Measurements from ENCODE around the gene ZFPL1. TPM values are rescaled to one million over a fixed set of nuclear protein-coding genes. Genes with fewer than 3 reads are reported as not detected.

ZFPL1 gene
- total and polyA plus RNA-seq, 10 of the 15 experiments (the other 5 are each of a cell fraction or from before 2014, with no cell fraction given) = 2.2 to 37.8 (median 27.0) TPM

DNA sequence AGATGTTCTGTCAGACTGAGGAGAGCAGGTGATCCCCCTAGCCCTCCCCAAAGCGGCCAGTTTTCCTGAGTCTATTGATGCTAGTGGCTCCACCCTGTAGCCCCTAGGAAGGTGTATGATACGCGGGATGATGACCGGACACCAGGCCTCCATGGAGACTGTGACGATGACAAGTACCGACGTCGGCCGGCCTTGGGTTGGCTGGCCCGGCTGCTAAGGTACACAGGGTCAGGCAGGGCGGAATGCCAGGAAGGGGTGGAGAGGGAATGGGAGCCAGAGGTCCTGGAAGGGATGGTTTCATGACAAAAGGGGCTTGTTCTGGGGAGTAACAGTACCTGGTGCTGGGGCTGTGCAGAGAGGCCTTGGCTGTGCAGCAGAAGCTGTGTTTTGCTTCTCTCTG is 3.2 kb downstream of the ZFPL1 start (continued):
- TF ChIP-seq, protein P1, sequence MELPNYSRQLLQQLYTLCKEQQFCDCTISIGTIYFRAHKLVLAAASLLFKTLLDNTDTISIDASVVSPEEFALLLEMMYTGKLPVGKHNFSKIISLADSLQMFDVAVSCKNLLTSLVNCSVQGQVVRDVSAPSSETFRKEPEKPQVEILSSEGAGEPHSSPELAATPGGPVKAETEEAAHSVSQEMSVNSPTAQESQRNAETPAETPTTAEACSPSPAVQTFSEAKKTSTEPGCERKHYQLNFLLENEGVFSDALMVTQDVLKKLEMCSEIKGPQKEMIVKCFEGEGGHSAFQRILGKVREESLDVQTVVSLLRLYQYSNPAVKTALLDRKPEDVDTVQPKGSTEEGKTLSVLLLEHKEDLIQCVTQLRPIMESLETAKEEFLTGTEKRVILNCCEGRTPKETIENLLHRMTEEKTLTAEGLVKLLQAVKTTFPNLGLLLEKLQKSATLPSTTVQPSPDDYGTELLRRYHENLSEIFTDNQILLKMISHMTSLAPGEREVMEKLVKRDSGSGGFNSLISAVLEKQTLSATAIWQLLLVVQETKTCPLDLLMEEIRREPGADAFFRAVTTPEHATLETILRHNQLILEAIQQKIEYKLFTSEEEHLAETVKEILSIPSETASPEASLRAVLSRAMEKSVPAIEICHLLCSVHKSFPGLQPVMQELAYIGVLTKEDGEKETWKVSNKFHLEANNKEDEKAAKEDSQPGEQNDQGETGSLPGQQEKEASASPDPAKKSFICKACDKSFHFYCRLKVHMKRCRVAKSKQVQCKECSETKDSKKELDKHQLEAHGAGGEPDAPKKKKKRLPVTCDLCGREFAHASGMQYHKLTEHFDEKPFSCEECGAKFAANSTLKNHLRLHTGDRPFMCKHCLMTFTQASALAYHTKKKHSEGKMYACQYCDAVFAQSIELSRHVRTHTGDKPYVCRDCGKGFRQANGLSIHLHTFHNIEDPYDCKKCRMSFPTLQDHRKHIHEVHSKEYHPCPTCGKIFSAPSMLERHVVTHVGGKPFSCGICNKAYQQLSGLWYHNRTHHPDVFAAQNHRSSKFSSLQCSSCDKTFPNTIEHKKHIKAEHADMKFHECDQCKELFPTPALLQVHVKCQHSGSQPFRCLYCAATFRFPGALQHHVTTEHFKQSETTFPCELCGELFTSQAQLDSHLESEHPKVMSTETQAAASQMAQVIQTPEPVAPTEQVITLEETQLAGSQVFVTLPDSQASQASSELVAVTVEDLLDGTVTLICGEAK (IDR thresholded peaks at IDR 0.05; ENCODE audit: borderline replicate concordance) = no peak
- no peak for TF ChIP-seq CHD4 (IDR thresholded peaks at IDR 0.05)

DNA sequence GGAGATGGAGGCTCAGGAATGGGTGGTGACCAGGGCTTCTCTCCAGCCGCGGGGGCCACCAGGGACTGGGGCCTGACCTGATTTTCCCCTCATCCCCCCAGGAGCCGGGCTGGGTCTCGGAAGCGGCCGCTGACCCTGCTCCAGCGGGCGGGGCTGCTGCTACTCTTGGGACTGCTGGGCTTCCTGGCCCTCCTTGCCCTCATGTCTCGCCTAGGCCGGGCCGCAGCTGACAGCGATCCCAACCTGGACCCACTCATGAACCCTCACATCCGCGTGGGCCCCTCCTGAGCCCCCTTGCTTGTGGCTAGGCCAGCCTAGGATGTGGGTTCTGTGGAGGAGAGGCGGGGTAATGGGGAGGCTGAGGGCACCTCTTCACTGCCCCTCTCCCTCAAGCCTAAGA is 3.8 kb downstream of the ZFPL1 start:
- H4K20me1 ChIP-seq (ENCODE audit: control insufficient read depth, insufficient read depth) = no peaks in the 10 kb centered on the region
- POLR2A ChIA-PET = no interaction called here
- no peak overlapping the region for H3K4me2 ChIP-seq (ENCODE audit: control insufficient read depth, insufficient read depth)
- peaks cover 6% of the 10 kb centered on the region for H3K4me1 ChIP-seq (ENCODE audit: control insufficient read depth, insufficient read depth, low read length)
- RAD21 ChIA-PET (ENCODE audit: unreplicated experiment) = no interaction called here
- intact Hi-C loops (cut with micrococcal nuclease; ENCODE audit: unreplicated experiment) = no loop called here
- H3K9me3 ChIP-seq (replicated peaks; ENCODE audit: control insufficient read depth, insufficient read depth, low read length) = no peaks in the 10 kb centered on the region
- FAIRE-seq = no peak
- no peak overlapping the region for H3K9ac ChIP-seq (ENCODE audit: control insufficient read depth, insufficient read depth, low read length)
- ATAC-seq = no peak
- H3K79me2 ChIP-seq (ENCODE audit: control insufficient read depth, insufficient read depth, low read length) = peaks cover 21% of the 10 kb centered on the region
- no peak overlapping the region for H2AFZ ChIP-seq (ENCODE audit: control insufficient read depth, low read depth, low read length)
- no peaks in the 10 kb centered on the region for H3K27me3 ChIP-seq (replicated peaks in 1 of 2; ENCODE audit: control insufficient read depth in 2 of 2, insufficient read depth in 2 of 2, low read length in 1 of 2)
- CTCF ChIA-PET = interaction anchor here (0.6 kb wide), 1 partner anchor 59 kb away, joined by 3 read pairs; no protein-coding TSS in a partner anchor
- SMC1A ChIA-PET (ENCODE audit: uncharacterized antibody, unreplicated experiment) = no interaction called here
- no peak for DNase-seq (ENCODE audit: low read depth, low spot score)
- H3K27ac ChIP-seq (ENCODE audit: control insufficient read depth, insufficient read depth) = no peak overlapping the region
- peaks cover 5 to 11% of the 10 kb centered on the region in 2 experiments for H3K36me3 ChIP-seq (ENCODE audit: control insufficient read depth in 2 of 2, insufficient read depth in 2 of 2, low read length in 1 of 2)
- no peak overlapping the region for H3K4me3 ChIP-seq
- WGBS (ENCODE audit: insufficient coverage, insufficient replicate concordance, low lambda C conversion rate, missing lambda C conversion rate) = 95% methylated on average over 15 of the region's 15 CpGs
- in situ Hi-C loops (cut with MboI) = no loop called here
- no TSS peak for BruUV-seq (replicated peaks)
- TF ChIP-seq NR2F1 (conservative IDR thresholded peaks at IDR 0.05) (no peak), MYC (IDR thresholded peaks at IDR 0.05; ENCODE audit: insufficient read depth, insufficient read length, insufficient replicate concordance, low read length, severe bottlenecking) (no peak), BCL11A (IDR thresholded peaks at IDR 0.05; ENCODE audit: low read depth, low read length) (no peak), ZZZ3 (IDR thresholded peaks at IDR 0.05; ENCODE audit: control insufficient read depth, insufficient read length, low read depth) (no peak), POLR2AphosphoS2 (IDR thresholded peaks at IDR 0.05; ENCODE audit: low read depth, low read length) (no peak), SREBF1 (IDR thresholded peaks at IDR 0.05; ENCODE audit: low read length) (no peak), DPF2 (IDR thresholded peaks at IDR 0.05) (no peak)
- TF ChIP-seq, protein P2, sequence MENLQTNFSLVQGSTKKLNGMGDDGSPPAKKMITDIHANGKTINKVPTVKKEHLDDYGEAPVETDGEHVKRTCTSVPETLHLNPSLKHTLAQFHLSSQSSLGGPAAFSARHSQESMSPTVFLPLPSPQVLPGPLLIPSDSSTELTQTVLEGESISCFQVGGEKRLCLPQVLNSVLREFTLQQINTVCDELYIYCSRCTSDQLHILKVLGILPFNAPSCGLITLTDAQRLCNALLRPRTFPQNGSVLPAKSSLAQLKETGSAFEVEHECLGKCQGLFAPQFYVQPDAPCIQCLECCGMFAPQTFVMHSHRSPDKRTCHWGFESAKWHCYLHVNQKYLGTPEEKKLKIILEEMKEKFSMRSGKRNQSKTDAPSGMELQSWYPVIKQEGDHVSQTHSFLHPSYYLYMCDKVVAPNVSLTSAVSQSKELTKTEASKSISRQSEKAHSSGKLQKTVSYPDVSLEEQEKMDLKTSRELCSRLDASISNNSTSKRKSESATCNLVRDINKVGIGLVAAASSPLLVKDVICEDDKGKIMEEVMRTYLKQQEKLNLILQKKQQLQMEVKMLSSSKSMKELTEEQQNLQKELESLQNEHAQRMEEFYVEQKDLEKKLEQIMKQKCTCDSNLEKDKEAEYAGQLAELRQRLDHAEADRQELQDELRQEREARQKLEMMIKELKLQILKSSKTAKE (IDR thresholded peaks at IDR 0.05; ENCODE audit: low read depth, poor library complexity, severe bottlenecking) = no peak
- TF ChIP-seq, protein P3, sequence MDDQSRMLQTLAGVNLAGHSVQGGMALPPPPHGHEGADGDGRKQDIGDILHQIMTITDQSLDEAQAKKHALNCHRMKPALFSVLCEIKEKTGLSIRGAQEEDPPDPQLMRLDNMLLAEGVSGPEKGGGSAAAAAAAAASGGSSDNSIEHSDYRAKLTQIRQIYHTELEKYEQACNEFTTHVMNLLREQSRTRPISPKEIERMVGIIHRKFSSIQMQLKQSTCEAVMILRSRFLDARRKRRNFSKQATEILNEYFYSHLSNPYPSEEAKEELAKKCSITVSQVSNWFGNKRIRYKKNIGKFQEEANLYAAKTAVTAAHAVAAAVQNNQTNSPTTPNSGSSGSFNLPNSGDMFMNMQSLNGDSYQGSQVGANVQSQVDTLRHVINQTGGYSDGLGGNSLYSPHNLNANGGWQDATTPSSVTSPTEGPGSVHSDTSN (IDR thresholded peaks at IDR 0.05; ENCODE audit: insufficient replicate concordance, low read depth, low read length) = no peak
- TF ChIP-seq, protein P4, sequence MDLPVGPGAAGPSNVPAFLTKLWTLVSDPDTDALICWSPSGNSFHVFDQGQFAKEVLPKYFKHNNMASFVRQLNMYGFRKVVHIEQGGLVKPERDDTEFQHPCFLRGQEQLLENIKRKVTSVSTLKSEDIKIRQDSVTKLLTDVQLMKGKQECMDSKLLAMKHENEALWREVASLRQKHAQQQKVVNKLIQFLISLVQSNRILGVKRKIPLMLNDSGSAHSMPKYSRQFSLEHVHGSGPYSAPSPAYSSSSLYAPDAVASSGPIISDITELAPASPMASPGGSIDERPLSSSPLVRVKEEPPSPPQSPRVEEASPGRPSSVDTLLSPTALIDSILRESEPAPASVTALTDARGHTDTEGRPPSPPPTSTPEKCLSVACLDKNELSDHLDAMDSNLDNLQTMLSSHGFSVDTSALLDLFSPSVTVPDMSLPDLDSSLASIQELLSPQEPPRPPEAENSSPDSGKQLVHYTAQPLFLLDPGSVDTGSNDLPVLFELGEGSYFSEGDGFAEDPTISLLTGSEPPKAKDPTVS (IDR thresholded peaks at IDR 0.05; ENCODE audit: low read depth, low read length) = no peak
- TF ChIP-seq, protein P5, sequence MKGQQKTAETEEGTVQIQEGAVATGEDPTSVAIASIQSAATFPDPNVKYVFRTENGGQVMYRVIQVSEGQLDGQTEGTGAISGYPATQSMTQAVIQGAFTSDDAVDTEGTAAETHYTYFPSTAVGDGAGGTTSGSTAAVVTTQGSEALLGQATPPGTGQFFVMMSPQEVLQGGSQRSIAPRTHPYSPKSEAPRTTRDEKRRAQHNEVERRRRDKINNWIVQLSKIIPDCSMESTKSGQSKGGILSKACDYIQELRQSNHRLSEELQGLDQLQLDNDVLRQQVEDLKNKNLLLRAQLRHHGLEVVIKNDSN (IDR thresholded peaks at IDR 0.05; ENCODE audit: borderline replicate concordance, extremely low read length, insufficient read depth, low read depth, low read length) = no peak

Measured in GM12878 (cell line).